ENCODE results near the gene ZNF485.
A peak's percentile ranks its signal among the peaks of the same experiment; 100 is the strongest.

Gene ZNF485

DNA sequence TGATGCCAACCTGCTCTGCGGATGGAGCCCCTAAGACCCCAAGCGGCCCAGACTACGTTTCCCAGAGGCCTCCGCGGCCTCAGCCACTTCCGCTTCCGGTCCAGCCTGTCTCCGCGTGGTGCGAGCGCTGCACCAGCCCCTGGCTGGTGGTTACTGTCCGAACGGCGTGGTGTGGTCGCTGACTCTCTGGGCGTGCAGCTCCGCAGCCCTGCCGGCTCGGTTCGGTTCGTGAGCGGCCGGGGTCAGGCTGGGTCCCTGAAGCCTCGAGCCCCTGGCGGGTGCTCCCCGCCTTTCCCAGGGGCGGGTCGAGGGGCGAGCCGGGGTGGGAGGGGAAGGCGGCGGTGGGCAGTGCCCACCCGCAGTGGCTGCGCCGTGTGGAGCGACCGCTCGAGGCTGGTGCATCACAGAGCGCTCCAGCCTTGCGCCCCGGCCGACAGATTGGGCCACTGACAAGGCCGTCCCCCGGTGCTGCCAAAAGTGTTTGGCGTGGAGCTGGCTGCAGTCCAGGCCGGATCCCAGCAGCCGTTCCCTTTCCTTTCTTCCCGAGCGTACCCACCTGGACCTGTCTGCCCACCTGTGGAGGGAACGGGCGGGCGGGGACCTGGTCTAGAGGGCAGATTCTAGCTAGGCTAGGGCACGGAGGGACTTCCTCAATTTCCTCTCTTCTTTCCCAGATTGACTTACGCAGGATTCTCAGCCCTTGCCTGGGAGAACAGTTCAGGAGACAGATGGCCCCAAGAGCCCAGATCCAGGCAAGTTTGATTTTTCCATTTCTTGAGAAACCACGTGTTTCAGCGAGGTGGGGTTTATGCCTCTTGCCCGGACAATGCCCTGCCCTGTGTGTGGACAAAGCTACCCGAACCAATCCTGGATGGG lies at the start of gene ZNF485:
Gene ZNF485 (plus strand): TSS at position 116 of the 876 bp plus-strand sequence. CDS start 613 bp downstream, at position 729.
- Histone ChIP-seq H3K36me3 (ENCODE audit: insufficient read depth, low read length) (no peaks in the 10 kb centered on the region), H3K9me3 (ENCODE audit: insufficient read depth, low read depth, low read length) (no peaks in the 10 kb centered on the region), H3K4me1 (ENCODE audit: insufficient read depth, low read length, poor library complexity, severe bottlenecking) (peaks cover 17% of the 10 kb centered on the region), H3K4me2 (ENCODE audit: low read depth, low read length, poor library complexity, severe bottlenecking) (peak within 1 kb of the TSS; percentile 93), H4K20me1 (ENCODE audit: insufficient read depth, low read length, poor library complexity, severe bottlenecking) (no peaks in the 10 kb centered on the region), H2AFZ (ENCODE audit: low read length) (peak within 1 kb of the TSS; percentile 58), H3K4me3 (ENCODE audit: low read length, poor library complexity, severe bottlenecking) (peak within 1 kb of the TSS; percentile 73), H3K79me2 (ENCODE audit: insufficient read depth, low read length) (0 out of 2 replicates have a peak, but pooled peaks cover 4% of the 10 kb centered on the region), H3F3A (ENCODE audit: low read depth) (no peaks in the 10 kb centered on the region), H3K27me3 (ENCODE audit: insufficient read depth, low read length, poor library complexity, severe bottlenecking) (no peaks in the 10 kb centered on the region), H3K9me2 (replicated peaks; ENCODE audit: low read depth, low read length) (no peaks in the 10 kb centered on the region), H3K9ac (ENCODE audit: low read depth, low read length, poor library complexity, severe bottlenecking) (peak within 1 kb of the TSS; percentile 67)
- TF ChIP-seq EZH2phosphoT487 (IDR thresholded peaks at IDR 0.05; ENCODE audit: borderline replicate concordance) (no peak), CTCF (conservative IDR thresholded peaks at IDR 0.05; ENCODE audit: low read length) (no peak)

DNA sequence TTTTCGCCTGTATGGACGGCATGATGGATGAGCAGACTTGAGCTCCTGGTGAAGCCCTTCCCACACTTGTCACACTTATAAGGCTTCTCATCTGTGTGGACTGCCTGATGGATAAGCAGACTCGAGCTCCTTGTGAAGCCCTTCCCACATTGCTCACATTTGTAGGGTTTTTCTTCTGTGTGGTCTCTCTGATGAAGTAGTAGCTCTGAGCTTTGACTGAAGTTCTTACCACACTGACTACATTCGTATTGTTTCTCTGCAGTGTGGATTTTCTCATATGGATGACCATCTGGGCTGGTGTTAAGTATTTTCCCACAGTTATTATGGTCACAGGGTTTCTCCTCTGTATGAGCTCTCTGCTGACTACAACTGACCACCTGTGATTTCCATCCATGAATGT lies 49.0 kb upstream of the ZNF485 start:
- H3K4me3 ChIP-seq (ENCODE audit: low read length, poor library complexity, severe bottlenecking), result no peak overlapping the region
- H3K9me3 ChIP-seq (ENCODE audit: insufficient read depth, low read depth, low read length), result peaks cover 5% of the 10 kb centered on the region; the same call in 1 of the 2 replicates
- TF ChIP-seq CTCF (conservative IDR thresholded peaks at IDR 0.05; ENCODE audit: low read length), result no peak
- TF ChIP-seq EZH2phosphoT487 (IDR thresholded peaks at IDR 0.05; ENCODE audit: borderline replicate concordance), result no peak
- no peaks in the 10 kb centered on the region for H3K4me1 ChIP-seq (ENCODE audit: insufficient read depth, low read length, poor library complexity, severe bottlenecking)
- no peak overlapping the region for H2AFZ ChIP-seq (ENCODE audit: low read length)
- H3K27me3 ChIP-seq (ENCODE audit: insufficient read depth, low read length, poor library complexity, severe bottlenecking), result no peaks in the 10 kb centered on the region
- no peaks in the 10 kb centered on the region for H3K9me2 ChIP-seq (replicated peaks; ENCODE audit: low read depth, low read length)
- H4K20me1 ChIP-seq (ENCODE audit: insufficient read depth, low read length, poor library complexity, severe bottlenecking), result no peaks in the 10 kb centered on the region
- H3K9ac ChIP-seq (ENCODE audit: low read depth, low read length, poor library complexity, severe bottlenecking), result no peak overlapping the region
- no peaks in the 10 kb centered on the region for H3F3A ChIP-seq (ENCODE audit: low read depth)
- H3K79me2 ChIP-seq (ENCODE audit: insufficient read depth, low read length), result no peaks in the 10 kb centered on the region
- no peak overlapping the region for H3K4me2 ChIP-seq (ENCODE audit: low read depth, low read length, poor library complexity, severe bottlenecking)
- H3K36me3 ChIP-seq (ENCODE audit: insufficient read depth, low read length), result no peaks in the 10 kb centered on the region

DNA sequence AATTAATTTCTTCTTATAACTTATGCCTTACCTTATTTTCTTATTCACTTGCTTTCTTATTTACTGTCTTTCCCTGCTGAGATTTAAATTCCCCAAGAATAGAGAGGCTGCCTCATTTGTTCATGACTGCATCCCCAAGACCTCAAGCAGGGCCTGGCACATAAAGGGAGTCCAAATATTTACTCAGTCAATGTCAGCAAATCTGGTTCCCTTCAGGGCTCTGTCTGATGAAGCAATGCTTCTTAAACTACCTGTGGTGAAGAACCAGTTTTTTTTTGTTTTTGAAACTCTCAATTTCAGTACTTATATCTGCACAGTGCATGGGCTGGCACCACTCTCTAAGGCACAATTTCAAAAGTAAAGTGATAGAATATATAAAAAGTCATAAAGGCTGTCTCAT lies 36.6 kb upstream of the ZNF485 start:
- Histone ChIP-seq H2AFZ (ENCODE audit: low read length) (no peak overlapping the region), H3K4me1 (ENCODE audit: insufficient read depth, low read length, poor library complexity, severe bottlenecking) (peaks cover 7% of the 10 kb centered on the region), H3K79me2 (ENCODE audit: insufficient read depth, low read length) (no peaks in the 10 kb centered on the region), H3F3A (ENCODE audit: low read depth) (no peaks in the 10 kb centered on the region), H3K27me3 (ENCODE audit: insufficient read depth, low read length, poor library complexity, severe bottlenecking) (no peaks in the 10 kb centered on the region), H3K36me3 (ENCODE audit: insufficient read depth, low read length) (no peaks in the 10 kb centered on the region), H3K9me3 (ENCODE audit: insufficient read depth, low read depth, low read length) (no peaks in the 10 kb centered on the region), H4K20me1 (ENCODE audit: insufficient read depth, low read length, poor library complexity, severe bottlenecking) (no peaks in the 10 kb centered on the region), H3K9me2 (replicated peaks; ENCODE audit: low read depth, low read length) (no peaks in the 10 kb centered on the region), H3K9ac (ENCODE audit: low read depth, low read length, poor library complexity, severe bottlenecking) (no peak overlapping the region), H3K4me3 (ENCODE audit: low read length, poor library complexity, severe bottlenecking) (no peak overlapping the region), H3K4me2 (ENCODE audit: low read depth, low read length, poor library complexity, severe bottlenecking) (no peak overlapping the region)
- TF ChIP-seq EZH2phosphoT487 (IDR thresholded peaks at IDR 0.05; ENCODE audit: borderline replicate concordance), result no peak
- no peak for TF ChIP-seq CTCF (conservative IDR thresholded peaks at IDR 0.05; ENCODE audit: low read length)
